Occipital lobe (tissue), 2 donors: ENCODE results near the gene AGRN. TPM values are rescaled to one million over a fixed set of nuclear protein-coding genes. Genes with fewer than 3 reads are reported as not detected.

Source experiments
- DNase-seq: peaks from one replicate; lab custom pipeline; 2025; lab: John Stamatoyannopoulos, UW
- total RNA-seq: library from RNA; depleted of rRNA; stranded (reverse); fragments of >200 nt; gene quantifications from one replicate; pipeline ENCODE4 v1.2.3, GENCODE V29; 2014

Gene AGRN
- total RNA-seq, 1 donor from 2014 or later: 71.9 TPM

DNA sequence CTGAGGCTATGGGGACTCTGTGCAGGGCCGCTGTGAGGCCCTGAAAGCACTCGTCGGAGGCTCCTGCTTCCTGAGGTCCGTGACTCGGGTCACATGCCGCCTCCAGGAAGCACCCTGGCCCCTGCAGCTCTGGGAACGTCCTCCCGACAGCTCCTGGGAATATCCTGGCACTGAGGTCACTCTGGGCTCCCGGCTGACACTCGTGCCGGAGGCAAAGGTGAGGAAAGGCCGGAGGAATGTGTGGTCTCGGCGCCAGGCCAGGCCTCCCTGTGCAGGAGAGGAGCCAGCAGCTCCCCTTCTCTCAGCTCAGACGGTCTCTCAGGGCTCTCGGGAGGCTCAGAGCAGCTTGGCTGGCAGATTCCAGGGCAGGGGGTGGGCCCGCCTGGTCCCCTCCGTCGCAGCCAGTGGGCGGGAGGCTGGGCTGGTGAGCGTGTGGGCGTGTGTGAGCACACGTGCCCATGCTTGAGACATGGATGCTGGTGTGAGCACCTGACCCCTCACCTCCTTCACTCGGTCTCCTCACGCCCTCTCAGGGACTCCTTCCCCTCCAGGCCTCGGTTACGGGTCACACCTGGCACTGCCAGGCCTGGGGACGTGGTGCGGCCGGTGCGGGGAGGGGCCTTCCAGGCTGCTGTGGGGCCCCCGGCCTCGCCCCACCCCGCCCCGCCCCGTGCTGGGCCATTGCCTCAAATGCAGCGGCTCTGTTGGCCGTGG lies 59.6 kb downstream of the AGRN start:
- DNase-seq: no peak

DNA sequence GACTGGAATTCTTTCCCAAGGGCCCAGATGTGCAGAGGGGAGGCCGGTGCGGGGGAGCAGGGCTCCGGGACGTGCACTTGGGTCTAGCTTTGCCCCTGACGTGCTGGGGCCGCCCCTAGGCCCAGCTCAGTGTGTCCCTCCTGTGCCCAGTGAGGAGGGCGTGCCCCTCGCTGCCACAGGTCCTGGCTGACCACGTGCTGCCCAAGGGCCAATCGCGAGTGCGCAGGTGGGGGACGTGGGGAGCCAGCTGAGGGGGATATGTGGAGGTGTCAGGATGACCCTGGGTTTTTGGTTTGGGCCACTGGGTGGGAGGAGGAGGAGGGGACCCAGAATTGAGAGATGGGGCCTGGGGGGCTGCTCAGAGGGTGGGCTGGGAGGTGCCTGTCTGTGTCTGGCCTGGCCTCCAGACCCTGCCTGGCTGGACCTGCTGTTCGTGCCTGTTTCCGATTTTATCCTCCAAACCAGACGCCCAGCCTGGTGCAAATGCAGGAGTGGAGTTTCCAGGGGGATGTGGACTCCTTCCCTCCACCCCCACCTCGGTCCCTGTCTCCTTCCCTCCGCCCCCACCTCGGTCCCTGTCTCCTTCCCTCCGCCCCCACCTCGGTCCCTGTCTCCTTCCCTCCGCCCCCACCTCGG lies 60.3 kb downstream of the AGRN start:
- DNase-seq: no peak

DNA sequence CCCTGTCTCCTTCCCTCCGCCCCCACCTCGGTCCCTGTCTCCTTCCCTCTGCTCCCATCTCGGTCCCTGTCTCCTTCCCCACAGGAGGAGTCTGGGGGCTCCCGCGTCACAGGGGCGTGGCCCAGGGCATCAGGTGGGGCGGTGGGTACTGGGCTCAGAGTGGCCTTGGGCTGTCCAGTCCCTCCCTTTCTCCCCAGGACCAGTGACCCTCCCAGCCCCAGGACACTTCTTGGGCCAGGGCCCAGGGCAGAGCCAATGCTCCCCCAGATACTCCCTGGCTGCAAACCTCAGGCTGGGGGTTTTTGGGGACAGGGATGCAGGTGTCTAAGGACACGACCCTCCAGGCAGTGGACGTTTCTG lies 61.0 kb downstream of the AGRN start:
- no peak for DNase-seq

DNA sequence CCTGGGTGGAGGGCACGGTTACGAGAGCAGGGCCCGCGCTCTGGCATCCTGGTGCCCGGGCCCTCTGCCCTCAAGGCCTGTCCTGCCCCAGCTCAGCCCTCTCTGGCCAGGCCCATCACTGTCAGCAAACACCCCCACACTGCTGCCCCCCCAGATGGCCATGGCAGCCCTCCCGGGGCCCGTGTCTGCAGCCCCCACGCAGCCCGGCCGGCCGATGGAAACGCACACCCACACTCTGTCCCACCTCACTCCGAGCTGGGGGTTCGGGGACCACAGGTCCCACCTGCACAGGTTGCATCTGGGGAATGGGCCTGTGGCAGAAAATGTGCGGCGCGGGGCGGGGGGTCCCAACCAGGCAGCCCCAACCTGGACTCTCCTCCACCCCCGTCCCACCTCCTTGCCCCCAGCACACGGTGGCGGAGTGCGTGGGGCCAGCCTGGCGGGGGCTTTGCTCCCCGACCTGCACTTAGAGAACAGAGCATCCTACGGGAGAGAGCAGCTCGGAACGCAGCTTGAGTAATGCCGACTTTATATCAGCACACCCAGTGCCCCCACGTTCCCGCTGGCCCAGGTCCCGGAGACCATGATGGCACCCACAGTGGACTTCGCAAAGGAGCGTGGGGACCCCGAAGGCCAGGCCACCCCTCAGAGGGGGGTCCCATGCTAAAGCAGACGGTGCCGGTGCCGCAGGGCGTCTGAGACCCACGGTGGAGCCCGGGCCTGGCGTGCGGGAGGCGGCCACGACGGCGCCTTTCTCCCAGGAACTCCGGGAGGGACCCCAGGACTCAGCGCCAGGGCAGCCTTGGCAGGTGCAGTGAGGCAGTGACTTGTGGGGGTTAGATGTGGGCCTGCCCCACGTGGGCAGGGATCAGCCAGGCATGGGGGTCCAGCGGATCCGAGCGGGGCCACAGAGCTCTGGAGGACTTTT lies 61.7 kb downstream of the AGRN start:
- DNase-seq: no peak

DNA sequence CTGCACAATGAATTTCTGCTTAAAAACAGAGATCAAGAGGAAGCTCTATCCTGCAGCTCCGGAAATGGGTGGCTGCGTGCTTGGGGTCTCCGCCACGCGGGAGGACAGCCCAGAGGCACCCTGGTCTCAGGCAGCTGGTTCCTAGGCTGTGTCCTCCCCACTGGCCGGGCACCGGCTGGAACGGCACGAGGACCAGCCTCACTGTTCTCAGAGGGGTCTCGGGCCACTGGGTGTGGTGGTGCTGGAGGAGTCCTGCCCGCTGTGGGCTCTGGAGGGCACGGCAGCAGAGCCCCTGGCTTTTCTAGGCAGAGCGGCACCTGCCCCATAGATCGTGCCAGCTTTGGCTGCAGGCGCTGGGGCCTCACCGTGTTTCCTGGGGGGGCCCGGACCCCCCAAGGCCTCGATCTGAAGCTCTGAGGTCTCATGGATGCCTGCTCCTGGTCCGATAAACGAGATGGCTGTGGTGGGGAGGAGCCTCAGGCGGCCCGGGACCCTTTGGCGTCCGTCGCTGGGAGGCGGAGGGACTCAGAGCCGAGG lies 62.4 kb downstream of the AGRN start:
- no peak for DNase-seq

DNA sequence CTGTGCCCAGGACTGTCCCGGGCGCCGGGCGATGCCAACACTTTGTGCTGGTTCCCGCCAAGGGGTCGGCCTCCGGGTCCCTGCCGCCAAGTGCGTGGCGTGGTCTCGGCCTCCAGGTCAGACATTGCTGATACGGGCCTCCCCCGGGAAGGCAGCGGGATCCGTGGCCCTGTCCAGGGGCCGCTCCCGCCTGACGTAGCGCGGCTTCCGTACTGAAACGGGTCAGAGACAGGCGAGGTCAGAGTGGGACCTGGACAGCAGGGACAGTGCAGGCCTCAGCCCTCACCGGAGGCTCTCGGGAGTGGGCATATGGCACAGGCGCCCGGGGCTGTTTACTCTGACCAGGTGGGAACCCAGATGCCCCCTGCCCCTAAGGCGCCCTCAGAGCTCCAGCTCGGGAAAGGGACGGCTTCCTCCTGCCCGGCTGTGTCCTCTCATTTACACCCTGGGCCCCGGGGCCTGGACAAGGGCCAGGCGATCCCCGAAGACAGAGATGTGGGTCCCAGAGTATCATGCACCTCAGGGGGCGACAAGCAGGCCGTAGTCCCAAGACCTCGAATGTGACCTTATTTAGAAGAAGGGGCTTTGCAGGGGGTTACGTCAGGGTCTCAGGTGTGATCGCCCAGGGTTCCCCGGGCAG lies 63.0 kb downstream of the AGRN start:
- no peak for DNase-seq

DNA sequence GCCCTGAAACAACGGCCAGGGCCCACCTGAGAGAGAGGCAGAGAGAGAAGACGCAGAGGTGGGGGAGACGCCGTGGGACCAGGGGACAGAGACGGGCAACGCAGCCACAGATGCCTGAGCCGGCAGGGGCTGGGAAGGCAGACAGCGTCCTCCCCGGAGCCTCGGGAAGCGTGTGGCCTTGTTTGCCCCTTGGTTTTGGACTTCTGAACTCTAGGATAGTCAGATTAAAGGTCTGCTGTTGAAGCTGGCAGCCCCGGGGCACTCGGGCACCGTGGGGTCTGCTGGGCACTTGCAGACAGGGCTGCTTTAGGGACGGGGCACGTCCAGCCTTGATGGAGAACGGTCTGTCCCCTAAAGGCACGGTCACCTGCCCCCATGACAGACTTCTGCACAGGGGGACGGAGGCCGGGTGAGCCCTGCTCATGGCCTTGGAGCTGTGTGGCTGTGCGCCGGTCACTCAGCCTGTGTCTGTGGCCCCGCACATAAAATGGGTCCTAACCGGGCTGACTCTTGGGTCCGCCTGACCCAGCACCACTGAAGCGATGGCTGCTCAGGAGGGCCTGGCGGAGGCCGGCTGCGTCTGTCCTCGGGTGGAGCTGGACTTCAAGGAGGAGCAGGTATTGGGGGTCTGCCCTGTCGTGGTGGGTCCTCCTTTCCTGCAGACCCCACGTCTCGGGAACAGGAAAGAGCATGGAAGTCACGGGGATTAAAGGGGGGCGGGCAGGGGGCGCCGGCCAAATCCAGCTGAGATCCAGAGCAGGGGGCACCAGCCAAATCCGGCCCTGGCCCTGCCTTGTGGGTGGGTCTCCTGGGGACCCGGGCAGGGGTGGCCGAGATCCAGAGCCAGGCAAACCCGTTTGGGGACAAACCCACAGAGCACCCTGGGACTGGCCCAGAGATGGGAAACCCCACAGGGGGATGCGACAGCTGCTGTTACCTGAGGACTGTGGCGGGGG lies 63.8 kb downstream of the AGRN start:
- no peak for DNase-seq

DNA sequence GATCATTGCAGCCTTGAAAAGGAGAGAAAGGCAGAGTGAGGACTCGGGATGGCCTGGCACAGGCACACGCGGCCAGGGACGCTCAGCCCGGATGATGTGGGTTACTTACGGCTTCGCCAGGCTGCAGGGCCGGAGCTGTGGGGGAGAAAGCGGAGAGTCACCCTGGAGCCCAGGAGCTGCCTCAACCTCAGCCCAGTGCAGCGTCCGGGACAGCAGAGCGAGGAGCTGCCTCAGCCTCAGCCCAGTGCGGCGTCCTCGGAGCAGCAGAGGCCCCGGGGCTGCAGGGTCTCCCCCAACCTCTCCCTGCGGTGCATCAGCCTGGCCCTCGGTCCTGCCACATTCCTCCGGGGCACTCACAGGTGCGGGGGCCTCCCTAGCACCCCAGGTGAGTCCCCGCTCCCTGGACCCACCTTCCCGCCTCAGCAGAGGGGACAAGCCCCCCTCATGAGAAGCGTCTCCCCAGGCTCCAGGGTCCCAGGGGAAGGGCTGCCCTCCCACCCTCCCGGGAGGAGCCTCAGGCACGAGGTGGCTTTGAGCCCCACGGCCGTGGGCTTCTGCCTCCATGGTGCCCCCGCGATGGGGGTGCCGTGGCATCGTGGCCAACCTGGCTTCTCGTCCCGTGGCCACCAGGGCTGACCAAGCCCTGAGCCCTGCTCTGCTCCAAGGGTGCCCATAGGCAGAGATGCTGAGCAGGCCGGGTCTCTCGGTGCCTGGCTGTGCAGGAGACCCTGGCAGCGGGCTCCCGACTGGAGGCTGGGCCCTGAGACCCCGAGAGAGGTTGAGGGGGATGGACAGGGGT lies 64.7 kb downstream of the AGRN start:
- no peak for DNase-seq

DNA sequence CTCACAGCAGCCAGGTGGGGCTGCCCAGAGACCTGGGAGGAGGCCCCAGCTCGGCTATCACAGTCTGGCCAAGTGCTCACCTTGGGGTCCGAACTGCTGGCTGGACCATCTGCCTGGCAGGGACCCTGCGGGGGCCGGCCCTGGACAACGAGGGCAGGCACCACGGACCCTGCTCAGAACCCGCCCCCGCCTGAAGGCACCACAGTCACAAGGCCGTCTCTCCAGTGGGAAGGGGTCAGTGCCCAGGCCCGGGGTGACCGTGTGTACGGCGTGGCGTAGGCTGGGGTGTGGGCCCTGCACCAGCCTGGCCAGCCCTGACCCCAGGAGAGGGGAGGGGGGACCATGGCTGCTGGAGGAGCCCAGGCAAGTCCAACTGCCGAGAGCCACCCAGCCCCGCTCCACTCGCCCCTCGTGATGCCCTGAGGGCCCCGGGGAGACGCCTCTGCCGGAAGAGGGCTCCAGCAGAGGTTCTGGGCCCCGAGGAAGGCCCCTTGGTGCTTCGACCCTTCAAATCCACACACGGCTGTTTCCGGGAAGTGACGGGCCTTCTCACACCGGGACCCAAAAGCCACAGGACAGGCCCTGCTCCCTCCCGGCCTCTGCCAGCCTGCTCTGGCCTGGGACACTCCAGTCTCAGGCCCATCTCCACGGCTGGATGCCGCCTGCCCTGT lies 65.4 kb downstream of the AGRN start:
- DNase-seq: no peak

DNA sequence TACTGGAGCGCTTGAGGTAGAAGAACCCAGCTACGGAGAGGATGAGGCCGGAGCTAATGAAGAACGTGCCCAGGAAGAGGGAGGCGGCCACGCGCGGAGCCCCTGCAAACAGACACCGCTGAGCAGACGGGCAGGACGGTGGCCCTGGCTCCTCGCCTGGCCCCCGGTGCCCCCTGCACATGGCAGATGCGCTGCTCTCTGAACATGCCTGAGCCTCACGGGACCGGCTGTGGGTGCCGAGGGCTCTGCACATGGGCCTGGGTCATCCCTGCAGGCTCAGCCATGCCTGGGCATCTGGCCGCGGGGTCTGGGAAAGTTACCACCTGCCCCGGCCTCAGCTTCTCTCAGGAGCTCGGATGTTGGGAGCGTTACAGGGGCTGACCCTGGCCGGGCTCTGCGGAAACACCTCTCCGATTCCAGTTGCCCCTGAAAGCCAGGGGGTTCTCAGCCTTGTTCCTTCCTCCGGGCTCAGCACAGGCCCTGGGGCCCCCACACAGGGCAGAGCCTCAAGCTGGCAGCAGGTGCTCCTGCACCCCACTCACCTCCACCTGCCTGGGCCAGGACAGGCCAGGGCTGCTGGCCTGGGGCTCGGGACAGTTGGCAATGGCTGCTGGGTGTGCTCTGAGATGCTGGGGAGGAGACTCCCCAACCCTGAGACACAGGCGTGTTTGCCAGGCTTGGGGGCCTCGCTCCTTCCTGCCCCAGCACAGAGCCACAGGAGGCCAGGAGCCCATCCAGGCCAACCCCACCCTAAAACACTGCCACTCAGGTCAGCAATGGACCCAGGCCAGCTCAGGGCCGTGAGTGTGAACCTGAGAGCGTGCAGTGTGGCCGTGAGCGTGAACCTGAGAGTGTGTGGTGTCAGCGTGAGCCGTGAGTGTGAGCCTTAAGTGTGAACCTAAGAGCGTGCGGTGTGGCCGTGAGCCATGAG lies 66.3 kb downstream of the AGRN start:
- no peak for DNase-seq

DNA sequence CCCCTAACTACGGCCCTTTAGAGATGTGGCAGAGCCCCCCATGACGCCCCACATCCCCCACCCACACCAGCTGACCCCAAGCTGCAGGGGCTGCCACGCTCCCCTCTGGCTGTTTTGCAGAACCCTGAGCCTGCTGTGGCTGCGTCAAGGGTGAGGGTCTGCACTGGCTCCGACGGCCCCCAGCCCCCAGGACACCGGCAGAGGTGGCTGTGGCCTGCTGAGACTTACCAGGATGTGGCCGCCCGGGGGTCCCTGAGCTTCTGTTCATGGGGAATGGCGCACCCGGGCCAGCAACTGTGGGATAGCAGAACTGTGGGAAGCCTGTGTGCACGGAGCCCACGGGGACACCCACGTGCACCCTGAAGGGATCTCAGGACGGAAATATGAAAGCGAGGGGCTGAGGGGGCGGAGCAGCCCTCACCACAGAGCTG lies 67.0 kb downstream of the AGRN start:
- no peak for DNase-seq

DNA sequence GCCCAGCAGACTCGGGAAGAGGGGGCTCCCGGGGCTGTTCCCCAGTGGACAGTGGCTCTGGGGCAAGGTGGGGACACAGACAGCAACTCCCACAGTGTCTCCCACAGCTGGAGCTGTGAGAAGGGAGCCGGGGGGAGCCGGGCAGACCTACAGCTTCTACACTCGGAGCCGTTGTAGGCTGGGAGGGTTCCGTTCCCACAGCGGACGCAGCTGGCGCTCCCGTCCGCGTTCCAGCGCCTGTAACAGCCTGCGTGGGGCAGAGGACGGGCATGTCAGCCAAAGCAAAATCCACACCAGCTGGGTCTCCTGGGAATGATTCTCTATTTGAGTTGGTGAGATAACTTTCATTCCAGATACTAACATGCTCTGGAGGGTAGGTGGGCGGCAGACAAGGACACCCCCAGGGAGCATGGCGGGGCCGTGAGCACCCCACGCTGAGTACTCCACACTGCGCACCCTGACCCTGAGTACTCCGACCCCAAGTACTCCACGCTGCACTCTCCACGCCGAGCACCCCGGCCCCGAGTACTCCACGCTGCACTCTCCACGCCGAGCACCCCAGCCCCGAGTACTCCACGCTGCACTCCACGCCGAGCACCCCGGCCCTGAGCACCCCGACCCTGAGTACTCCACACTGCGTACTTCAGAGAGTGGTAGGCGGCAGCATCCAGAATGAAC lies 67.6 kb downstream of the AGRN start:
- DNase-seq: no peak

DNA sequence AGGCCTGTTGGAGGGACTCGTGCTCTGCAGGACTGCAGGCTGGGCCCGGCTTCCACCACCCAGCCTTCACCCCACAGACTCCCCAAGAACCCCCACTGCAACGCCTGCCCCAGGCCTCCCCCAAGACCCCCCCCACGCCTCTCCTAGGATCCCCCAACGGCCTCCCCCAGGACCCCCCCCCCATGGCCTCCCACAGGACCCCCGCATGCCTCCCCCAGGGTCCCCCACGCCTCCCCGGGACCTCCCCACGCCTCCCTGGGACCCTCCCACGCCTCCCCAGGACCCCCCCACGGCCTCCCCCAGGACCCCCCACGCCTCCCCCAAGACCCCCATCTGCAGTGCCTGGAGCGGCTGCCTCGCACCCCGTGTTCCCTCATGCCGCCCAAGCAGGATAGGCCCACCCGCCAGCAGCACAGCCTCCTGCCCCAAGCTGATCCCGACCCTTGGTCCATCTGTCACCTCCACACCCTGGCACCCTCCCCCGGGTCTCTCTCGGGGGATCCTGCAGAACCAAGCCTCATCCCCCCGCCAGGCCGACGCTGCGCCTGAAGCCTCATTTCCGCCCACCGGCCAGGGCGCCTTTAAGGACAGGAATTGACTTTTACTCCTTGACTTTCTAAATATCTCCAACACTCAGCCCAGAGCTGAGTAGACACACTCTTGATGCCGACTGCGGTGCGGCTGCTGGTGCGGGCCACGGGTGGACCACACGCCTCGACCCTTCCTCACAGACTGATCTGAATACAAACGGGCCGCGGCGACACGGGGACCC lies 68.3 kb downstream of the AGRN start:
- DNase-seq: no peak

DNA sequence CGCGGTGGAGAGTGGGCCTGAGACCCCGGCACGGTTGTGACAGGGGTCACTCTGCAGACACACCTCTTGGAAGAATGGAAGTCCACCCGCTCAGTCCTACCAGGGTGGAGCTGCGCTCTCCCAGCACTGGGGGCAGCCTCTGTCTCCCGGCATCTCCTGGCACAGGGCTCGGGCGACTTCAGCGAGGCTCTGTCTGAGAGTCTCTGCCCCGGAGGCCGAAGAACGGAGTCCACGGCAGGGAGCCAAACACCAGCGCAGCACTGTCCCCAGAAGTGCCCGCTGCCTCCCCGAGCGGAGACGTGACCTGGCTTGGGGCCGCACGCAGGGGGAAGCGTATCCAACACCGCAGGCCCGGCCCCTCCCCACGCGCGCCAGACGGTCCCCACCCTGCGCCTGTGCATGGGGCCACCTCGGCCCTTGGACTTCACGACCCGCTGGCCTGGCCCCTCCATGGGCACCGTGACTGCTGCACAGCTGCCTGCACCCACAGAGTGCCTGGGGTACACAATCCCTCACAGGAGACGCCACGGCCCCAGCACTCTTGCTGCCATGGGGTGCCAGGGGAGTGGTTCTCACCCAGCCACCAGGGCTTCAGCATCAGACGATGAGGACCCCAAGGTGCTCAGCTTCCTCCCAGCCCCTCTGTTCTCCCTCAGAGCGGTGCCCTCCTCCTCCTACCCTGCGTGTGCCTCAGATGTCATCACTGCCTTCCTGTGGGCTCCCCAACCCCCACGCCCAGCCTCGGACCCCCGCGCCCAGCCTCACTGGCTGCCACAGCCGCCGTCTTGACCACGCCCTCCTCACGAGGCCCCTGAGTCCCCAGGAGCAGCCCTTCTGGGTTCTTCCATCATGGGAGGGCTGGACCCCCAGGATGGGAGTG lies 69.1 kb downstream of the AGRN start:
- DNase-seq: no peak

DNA sequence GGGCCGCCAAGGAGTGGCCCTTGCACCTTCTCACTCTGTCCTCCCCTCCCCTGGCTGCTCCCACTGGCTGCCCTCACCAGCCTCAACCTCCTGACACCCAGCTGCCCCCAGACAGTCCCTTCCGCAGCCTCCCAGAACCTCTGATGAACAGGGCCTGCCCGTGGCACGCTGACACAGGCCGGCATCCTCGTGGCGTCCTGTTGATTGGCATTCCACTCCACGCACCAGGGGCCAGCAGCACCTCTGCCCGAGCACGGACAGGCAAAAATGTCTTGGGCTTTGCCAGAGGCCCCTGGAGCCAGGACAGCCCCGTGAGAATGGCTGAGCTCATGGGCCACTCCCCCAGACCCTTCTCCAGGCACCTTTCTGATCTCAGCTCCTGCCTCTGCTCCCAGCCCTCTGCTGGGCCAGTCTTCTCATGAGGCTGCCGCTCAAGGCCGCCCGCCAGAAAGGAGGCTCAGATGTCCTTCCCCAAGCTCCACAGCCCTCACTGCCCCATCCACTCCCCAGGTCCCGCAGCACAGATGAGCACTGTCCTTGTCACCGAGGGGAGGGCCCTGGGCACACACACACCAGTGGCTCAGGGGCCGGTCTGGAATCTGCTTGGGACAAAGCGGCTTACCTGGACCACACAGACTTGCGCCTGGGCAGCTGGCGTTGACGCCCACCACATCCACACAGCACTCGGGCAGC lies 70.0 kb downstream of the AGRN start:
- DNase-seq: no peak
